GM18520 (cell line): ENCODE measurements around the gene LRRC37A.
A peak's percentile ranks its signal among the peaks of the same experiment; 100 is the strongest.
"Not testable (repeated sequence)": the region's sequence is repeated elsewhere in the genome, so short reads cannot be mapped to it uniquely, and the experiment has no call there.

ENCODE experiments used
- ATAC-seq: cut with Tn5 transposase; IDR thresholded peaks from one replicate; pipeline ENCODE4 v1.9.1; 2021; ENCODE audit not compliant: unreplicated experiment

Gene LRRC37A

GRCh38 chr17:46294831-46295230 is at the start of gene LRRC37A:
LRRC37A (plus strand) TSS chr17:46295131; CDS start chr17:46295134, 3 bp downstream.
- not testable (repeated sequence) for ATAC-seq

GRCh38 chr17:46249153-46249552 is 45.8 kb upstream of the LRRC37A start:
- not testable (repeated sequence) for ATAC-seq

GRCh38 chr17:46252804-46253203 is 42.1 kb upstream of the LRRC37A start:
- ATAC-seq, result not testable (repeated sequence)

GRCh38 chr17:46253722-46254121 is 41.2 kb upstream of the LRRC37A start:
- not testable (repeated sequence) for ATAC-seq

- ATAC-seq, result not testable (repeated sequence)
These were observed 40.7 kb upstream of the LRRC37A start for GRCh38 chr17:46254215-46254614.

GRCh38 chr17:46256369-46256768 is 38.6 kb upstream of the LRRC37A start:
- not testable (repeated sequence) for ATAC-seq

- ATAC-seq, result not testable (repeated sequence)
These were observed 34.9 kb upstream of the LRRC37A start for GRCh38 chr17:46259845-46260661.

- no peak for ATAC-seq
These were observed 32.7 kb upstream of the LRRC37A start for GRCh38 chr17:46262271-46262670.

GRCh38 chr17:46264456-46265198 is 30.3 kb upstream of the LRRC37A start:
- no peak for ATAC-seq

GRCh38 chr17:46266063-46266655 is 28.8 kb upstream of the LRRC37A start:
- ATAC-seq, result not testable (repeated sequence)

GRCh38 chr17:46266656-46267544 is 28.0 kb upstream of the LRRC37A start:
- peak; percentile 84 for ATAC-seq

- no peak for ATAC-seq
These were observed 24.9 kb upstream of the LRRC37A start for GRCh38 chr17:46270032-46270431.

- ATAC-seq, result no peak
These were observed 21.2 kb upstream of the LRRC37A start for GRCh38 chr17:46273541-46274236.

- ATAC-seq, result no peak
These were observed 20.7 kb upstream of the LRRC37A start for GRCh38 chr17:46274238-46274637.

GRCh38 chr17:46276728-46277479 is 18.0 kb upstream of the LRRC37A start:
- not testable (repeated sequence) for ATAC-seq

- ATAC-seq, result not testable (repeated sequence)
These were observed 13.6 kb upstream of the LRRC37A start for GRCh38 chr17:46281336-46281735.

GRCh38 chr17:46282635-46283034 is 12.3 kb upstream of the LRRC37A start:
- not testable (repeated sequence) for ATAC-seq

- not testable (repeated sequence) for ATAC-seq
These were observed 10.5 kb upstream of the LRRC37A start for GRCh38 chr17:46284467-46284866.

- ATAC-seq, result not testable (repeated sequence)
These were observed 9.4 kb upstream of the LRRC37A start for GRCh38 chr17:46285500-46285899.
